H9 (cell line): Measurements from ENCODE around the gene EDIL3. TPM values are rescaled to one million over a fixed set of nuclear protein-coding genes. Genes with fewer than 3 reads are reported as not detected.

Source experiments
- DNase-seq: peaks from one replicate; pipeline ENCODE4 v3.0.0-alpha.2; 2017
- H2AFZ ChIP-seq: one replicate; pipeline ENCODE4 v1.6.1; 2013; ENCODE audit warnings: mild to moderate bottlenecking, low read length, control low read depth, moderate library complexity
- H2AK5ac ChIP-seq: 2 replicates; pipeline ENCODE4 v1.6.1; 2013; ENCODE audit warnings: low read length, control low read depth, mixed read lengths; ENCODE audit not compliant: insufficient read length
- H2BK120ac ChIP-seq: one replicate; pipeline ENCODE4 v1.6.1; 2013; ENCODE audit warnings: low read depth, mild to moderate bottlenecking, low read length, control low read depth, inconsistent platforms; ENCODE audit not compliant: poor library complexity, severe bottlenecking
- H2BK12ac ChIP-seq: 2 replicates; pipeline ENCODE4 v1.6.1; 2013; ENCODE audit warnings: low read length, control low read depth, mixed read lengths, low read depth; ENCODE audit not compliant: insufficient read length
- H2BK15ac ChIP-seq: 2 replicates; pipeline ENCODE4 v1.6.1; 2013; ENCODE audit warnings: low read depth, low read length, control low read depth
- H2BK20ac ChIP-seq: one replicate; pipeline ENCODE4 v1.6.1; 2013; ENCODE audit warnings: low read depth, mild to moderate bottlenecking, low read length, control low read depth, inconsistent platforms; ENCODE audit not compliant: poor library complexity, severe bottlenecking
- H2BK5ac ChIP-seq: 2 replicates; pipeline ENCODE4 v1.6.1; 2013; ENCODE audit warnings: low read length, control low read depth, mixed read lengths; ENCODE audit not compliant: insufficient read length
- H3K14ac ChIP-seq: 2 replicates; pipeline ENCODE4 v1.6.1; 2013; ENCODE audit warnings: low read length, control low read depth; ENCODE audit not compliant: insufficient read depth
- H3K18ac ChIP-seq: 2 replicates; pipeline ENCODE4 v1.6.1; 2013; ENCODE audit warnings: low read depth, mild to moderate bottlenecking, mixed read lengths, low read length, control low read depth; ENCODE audit not compliant: insufficient read length
- H3K23ac ChIP-seq: 2 replicates; pipeline ENCODE4 v1.6.1; 2013; ENCODE audit warnings: low read length, control low read depth, mixed read lengths, low read depth; ENCODE audit not compliant: insufficient read length
- H3K23me2 ChIP-seq: 2 replicates; pipeline ENCODE4 v1.6.1; 2013; ENCODE audit warnings: low read depth, mild to moderate bottlenecking, mixed read lengths, low read length, control low read depth; ENCODE audit not compliant: insufficient read length, poor library complexity, severe bottlenecking
- H3K27ac ChIP-seq: 2 replicates; pipeline ENCODE4 v1.5.1; 2013; ENCODE audit warnings: low read length, control low read depth, mixed read lengths, low read depth; ENCODE audit not compliant: insufficient read length
- H3K27me3 ChIP-seq: 2 replicates; pipeline ENCODE4 v1.6.1; 2013; ENCODE audit warnings: low read length, control low read depth, inconsistent platforms; ENCODE audit not compliant: insufficient read depth
- H3K4ac ChIP-seq: 2 replicates; pipeline ENCODE4 v1.6.1; 2013; ENCODE audit warnings: low read depth, mild to moderate bottlenecking, control low read depth, inconsistent platforms, low read length, moderate library complexity
- H3K4me1 ChIP-seq: 2 replicates; pipeline ENCODE4 v1.6.1; 2013; ENCODE audit warnings: low read length, control low read depth, inconsistent platforms; ENCODE audit not compliant: insufficient read depth
- H3K4me2 ChIP-seq: 2 replicates; pipeline ENCODE4 v1.6.1; 2013; ENCODE audit warnings: low read length, control low read depth, mixed read lengths; ENCODE audit not compliant: insufficient read length, insufficient read depth
- H3K56ac ChIP-seq: 2 replicates; pipeline ENCODE4 v1.6.1; 2013; ENCODE audit warnings: low read depth, mild to moderate bottlenecking, mixed read lengths, low read length, control low read depth; ENCODE audit not compliant: insufficient read length
- H3K79me1 ChIP-seq: 2 replicates; pipeline ENCODE4 v1.6.1; 2013; ENCODE audit warnings: low read depth, mild to moderate bottlenecking, moderate library complexity, low read length, control low read depth, inconsistent platforms; ENCODE audit not compliant: insufficient read depth, poor library complexity, severe bottlenecking
- H3K79me2 ChIP-seq: 2 replicates; pipeline ENCODE4 v1.6.1; 2013; ENCODE audit warnings: low read length, control low read depth, inconsistent platforms; ENCODE audit not compliant: insufficient read depth
- H3K9ac ChIP-seq: 2 replicates; pipeline ENCODE4 v1.6.1; 2013; ENCODE audit warnings: low read length, control low read depth, mixed read lengths; ENCODE audit not compliant: insufficient read length; ENCODE audit errors: extremely low read depth
- H3K9me3 ChIP-seq: one replicate; pipeline ENCODE4 v1.6.1; 2013; ENCODE audit warnings: low read depth, low read length, inconsistent platforms; ENCODE audit not compliant: control insufficient read depth
- H3T11ph ChIP-seq: one replicate; pipeline ENCODE4 v1.6.1; 2013; ENCODE audit warnings: mild to moderate bottlenecking, low read length, control low read depth, inconsistent platforms
- H4K20me1 ChIP-seq: one replicate; pipeline ENCODE4 v1.6.1; 2013; ENCODE audit not compliant: control insufficient read depth, insufficient read length, insufficient read depth
- H4K5ac ChIP-seq: 2 replicates; pipeline ENCODE4 v1.6.1; 2013; ENCODE audit warnings: low read depth, mild to moderate bottlenecking, mixed read lengths, low read length, control low read depth; ENCODE audit not compliant: insufficient read length
- H4K8ac ChIP-seq: replicated peaks from 2 replicates; pipeline ENCODE4 v1.6.1; 2013; ENCODE audit warnings: low read length, control low read depth, mixed read lengths, low read depth; ENCODE audit not compliant: insufficient read length
- H4K91ac ChIP-seq: 2 replicates; pipeline ENCODE4 v1.6.1; 2013; ENCODE audit warnings: low read depth, mild to moderate bottlenecking, moderate library complexity, mixed read lengths, low read length, control low read depth; ENCODE audit not compliant: insufficient read length
- H3K27ac Mint-ChIP-seq, 3 experiments: 2 replicates in 2 of 3; 3 replicates in 1 of 3; pipeline ENCODE4 v1.8.0; 2020 to 2021; ENCODE audit warnings: mixed read lengths in 3 of 3, mild to moderate bottlenecking in 1 of 3, moderate library complexity in 1 of 3
- H3K27me3 Mint-ChIP-seq: 2 replicates; pipeline ENCODE4 v1.8.0; 2021; ENCODE audit warnings: low read depth, mild to moderate bottlenecking, moderate library complexity, mixed read lengths
- H3K36me3 Mint-ChIP-seq, 3 experiments: 2 replicates in 2 of 3; 3 replicates in 1 of 3; pipeline ENCODE4 v1.8.0; 2020 to 2021; ENCODE audit warnings: low read depth in 3 of 3, mixed read lengths in 3 of 3; ENCODE audit not compliant: insufficient read depth in 1 of 3
- H3K4me1 Mint-ChIP-seq, 2 experiments: 2 replicates each; pipeline ENCODE4 v1.8.0; 2020; ENCODE audit warnings: mixed read lengths in 2 of 2
- H3K4me3 Mint-ChIP-seq, 2 experiments: 2 replicates in 1 of 2; 3 replicates in 1 of 2; pipeline ENCODE4 v1.8.0; 2020 to 2021; ENCODE audit warnings: mild to moderate bottlenecking in 2 of 2, mixed read lengths in 2 of 2, moderate library complexity in 1 of 2
- H3K9me3 Mint-ChIP-seq, 2 experiments: 2 replicates in 1 of 2; 3 replicates in 1 of 2; pipeline ENCODE4 v1.8.0; 2020; ENCODE audit warnings: mild to moderate bottlenecking in 2 of 2, mixed read lengths in 2 of 2, moderate library complexity in 1 of 2
- CTCF ChIP-seq: fragments of 200-600 bp; sonication (generic); conservative IDR thresholded peaks from 3 replicates; pipeline ENCODE4 v1.8.0; 2021; ENCODE audit warnings: antibody characterized with exemption, mild to moderate bottlenecking
- WGBS: extraction: QIAGEN DNeasy Blood & Tissue Kit; methylation state at CpG from one replicate; pipeline ENCODE4 v1.1.7; 2013; ENCODE audit warnings: missing lambda C conversion rate, low lambda C conversion rate, mixed read lengths; ENCODE audit not compliant: insufficient read length; ENCODE audit errors: extremely low coverage; 5-methylcytosine and 5-hydroxymethylcytosine counted together
- total RNA-seq: library from RNA; stranded (reverse); gene quantifications from 2 replicates; pipeline ENCODE4 v1.2.1, GENCODE V29; 2021

The EDIL3 gene
- total RNA-seq, 1 experiment from 2014 or later: 61.9 TPM

DNA sequence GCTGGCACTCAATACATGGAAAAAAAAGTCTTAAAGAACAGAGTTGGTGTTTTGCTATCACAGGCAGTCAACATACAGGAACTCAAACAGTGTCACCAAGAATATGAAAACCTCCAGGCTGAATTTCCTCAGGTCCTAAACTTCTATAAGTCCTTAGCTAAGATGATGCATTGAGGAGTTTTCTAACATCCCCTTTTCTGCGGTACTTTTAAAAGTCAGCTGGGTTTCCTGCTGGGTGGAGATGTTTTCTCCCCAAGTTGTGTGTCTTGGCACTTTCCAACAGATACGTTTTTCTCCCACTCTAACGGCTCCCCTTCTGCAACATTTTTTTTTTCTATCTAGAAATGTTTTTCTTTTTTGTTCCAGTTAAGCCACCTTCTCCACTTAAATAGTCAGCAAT, 419.2 kb downstream of the EDIL3 start:
- H3T11ph ChIP-seq: no peak overlapping the region
- H3K27ac Mint-ChIP-seq: no peak overlapping the region; a peak in 1 of 7 replicates
- no peak overlapping the region for H2BK15ac ChIP-seq
- no peak for TF ChIP-seq CTCF
- H3K23ac ChIP-seq: no peak overlapping the region
- H3K23me2 ChIP-seq: no peaks in the 10 kb centered on the region
- no peak overlapping the region for H3K9ac ChIP-seq
- H3K4ac ChIP-seq: no peak overlapping the region
- H2BK12ac ChIP-seq: no peak overlapping the region
- H3K79me1 ChIP-seq: no peaks in the 10 kb centered on the region
- no peak overlapping the region for H3K14ac ChIP-seq
- no peaks in the 10 kb centered on the region for H3K27me3 ChIP-seq
- no peak overlapping the region for H3K56ac ChIP-seq
- no peak overlapping the region for H3K4me2 ChIP-seq
- no peak overlapping the region for H4K5ac ChIP-seq
- H4K91ac ChIP-seq: no peak overlapping the region
- WGBS: no CpG with 5 or more reads among the region's 3 CpGs
- H3K27ac ChIP-seq: no peak overlapping the region
- no peak overlapping the region for H4K8ac ChIP-seq
- H3K27me3 Mint-ChIP-seq: no peaks in the 10 kb centered on the region
- no peak overlapping the region for H2AK5ac ChIP-seq
- H2BK120ac ChIP-seq: no peak overlapping the region
- H2BK5ac ChIP-seq: no peak overlapping the region
- no peak overlapping the region for H3K4me3 Mint-ChIP-seq
- no peak overlapping the region for H2AFZ ChIP-seq
- H3K18ac ChIP-seq: no peak overlapping the region
- H3K36me3 Mint-ChIP-seq: no peaks in the 10 kb centered on the region
- H3K79me2 ChIP-seq: 0 out of 2 replicates have a peak, but pooled peaks cover 2% of the 10 kb centered on the region
- no peaks in the 10 kb centered on the region for H3K4me1 Mint-ChIP-seq
- no peak overlapping the region for H2BK20ac ChIP-seq
- no peak for DNase-seq
- no peaks in the 10 kb centered on the region for H3K4me1 ChIP-seq
- no peaks in the 10 kb centered on the region for H3K9me3 Mint-ChIP-seq
- no peaks in the 10 kb centered on the region for H4K20me1 ChIP-seq
- no peaks in the 10 kb centered on the region for H3K9me3 ChIP-seq
